Renal cortex interstitium (tissue), 11 donors: ENCODE data around the gene HGF. TPM values are rescaled to one million over a fixed set of nuclear protein-coding genes. Genes with fewer than 3 reads are reported as not detected.
"Not testable (repeated sequence)": the region's sequence is repeated elsewhere in the genome, so short reads cannot be mapped to it uniquely, and the experiment has no call there.

Source experiments
- DNase-seq, 11 donors: peaks; one replicate each; pipeline ENCODE4 v3.0.0-alpha.2; 2013; ENCODE audit warnings: low read depth in 9 of 11, low spot score in 4 of 11; ENCODE audit errors: extremely low read depth in 1 of 11
- polyA plus RNA-seq, 3 donors: library from polyadenylated mRNA; unstranded; fragments of 120-200 nt; gene quantifications; one replicate each; pipeline ENCODE4 v1.2.1, GENCODE V29; 2013; ENCODE audit not compliant: insufficient read length in 3 of 3

Gene HGF
- polyA plus RNA-seq, 3 donors = 1.8 to 3.1 (median 2.8) TPM

DNA sequence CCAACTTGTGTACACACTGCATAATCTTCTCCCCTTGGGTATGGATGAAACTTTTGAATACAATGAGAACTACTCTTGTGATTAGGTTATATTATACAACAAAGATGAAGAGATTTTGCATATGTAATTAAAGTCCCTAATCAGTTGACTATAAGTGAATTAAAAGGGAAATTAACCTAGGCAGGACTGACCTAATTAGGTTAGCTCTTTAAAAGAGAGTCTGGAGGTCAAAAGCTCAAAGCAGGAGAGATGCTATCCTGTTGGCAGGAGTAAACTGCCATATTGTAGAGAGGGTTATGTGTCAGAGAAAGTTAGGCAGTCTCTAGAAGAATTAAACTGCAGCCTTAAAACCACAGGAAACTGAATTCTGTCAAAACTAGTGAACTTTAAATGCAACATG, 29.4 kb downstream of the HGF start:
- no peak for DNase-seq

DNA sequence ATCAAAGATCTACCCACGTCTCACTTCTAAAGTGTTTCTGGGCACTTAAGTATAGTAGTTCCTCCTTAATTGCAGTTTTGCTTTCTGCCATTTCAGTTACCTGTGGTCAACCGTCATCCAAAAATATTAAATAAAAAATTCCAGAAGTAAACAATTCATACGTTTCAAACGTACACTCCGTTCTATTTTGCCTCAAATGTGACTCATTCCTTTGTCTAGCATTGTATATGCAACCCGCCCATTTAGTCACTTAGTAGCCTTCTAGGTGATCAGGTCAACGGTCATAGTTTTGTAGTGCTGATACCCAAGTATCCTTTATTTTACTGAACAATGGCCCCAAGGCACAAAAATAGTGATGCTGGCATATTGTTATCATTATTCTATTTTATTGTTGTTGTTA, 33.8 kb downstream of the HGF start:
- DNase-seq = no peak

DNA sequence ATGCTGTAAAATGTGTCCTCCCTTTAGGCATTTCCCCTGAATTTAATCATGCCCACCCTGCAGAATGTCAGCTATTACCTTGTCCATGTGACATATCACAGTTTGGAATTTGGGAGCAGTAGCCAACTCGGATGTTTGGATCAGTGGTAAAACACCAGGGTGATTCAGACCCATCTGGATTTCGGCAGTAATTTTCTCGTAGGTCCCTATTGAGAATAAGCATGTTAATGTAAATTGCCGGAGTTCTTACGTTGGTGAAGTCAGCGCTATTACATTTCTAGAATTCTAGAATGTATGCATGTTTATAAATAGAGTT, 44.1 kb downstream of the HGF start:
- DNase-seq = no peak

DNA sequence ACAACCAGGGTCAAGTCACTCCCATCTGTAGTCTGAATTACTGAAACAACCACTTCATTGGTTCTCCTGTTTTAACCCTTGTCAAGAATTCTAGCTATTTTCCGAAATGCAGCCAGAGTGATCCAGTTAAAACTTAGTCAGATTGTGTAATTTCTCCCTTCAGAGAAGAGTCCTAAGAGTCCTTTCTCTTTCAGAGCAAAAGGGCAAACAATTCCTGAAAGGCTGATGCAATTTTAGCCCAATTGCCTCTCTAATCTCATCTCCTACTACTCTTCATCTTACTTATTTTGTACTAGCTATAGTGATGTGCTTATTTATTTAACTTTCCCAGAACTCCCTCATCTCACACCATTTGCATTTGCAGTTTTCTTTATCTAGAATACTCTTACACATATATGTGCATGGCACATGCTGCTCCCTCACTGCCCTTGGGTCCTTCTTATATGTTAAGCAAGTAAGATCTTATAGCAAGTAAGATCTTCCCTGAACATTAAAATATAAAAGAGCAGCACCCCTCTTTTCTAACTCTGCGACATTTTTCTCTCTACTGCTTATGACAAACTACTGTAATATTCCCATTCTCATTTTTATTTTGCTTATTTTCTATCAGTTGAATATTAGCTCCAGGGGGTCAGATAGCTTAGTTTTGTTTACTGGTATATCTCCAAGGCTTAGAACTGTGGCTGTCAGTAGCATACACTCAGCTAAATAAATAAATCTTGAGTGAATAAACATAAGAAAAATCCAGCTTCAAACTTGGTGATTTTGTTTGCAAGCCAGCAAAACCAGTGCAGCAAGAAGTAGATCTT, 44.6 kb downstream of the HGF start:
- no peak for DNase-seq

DNA sequence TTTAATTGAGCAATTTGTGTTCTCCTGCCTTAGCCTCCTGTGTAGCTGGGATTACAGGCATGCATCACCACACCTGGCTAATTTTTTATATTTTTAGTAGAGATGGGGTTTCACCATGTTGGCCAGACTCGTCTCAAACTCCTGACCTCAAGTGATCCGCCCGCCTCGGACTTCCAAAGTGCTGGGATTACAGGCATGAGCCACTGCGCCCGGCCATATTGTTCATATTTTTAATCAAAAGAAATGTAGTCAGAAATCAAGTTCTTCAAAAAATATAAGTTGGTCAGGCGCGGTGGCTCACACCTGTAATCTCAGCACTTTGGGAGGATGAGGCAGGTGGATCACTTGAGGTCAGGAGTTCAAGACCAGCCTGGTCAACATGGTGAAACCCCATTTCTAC, 47.6 kb downstream of the HGF start:
- DNase-seq = not testable (repeated sequence)

- no peak for DNase-seq
Observed at GRCh38 chr7:81721437-81721836, 48.4 kb downstream of the HGF start.

- no peak for DNase-seq
Observed at GRCh38 chr7:81719865-81720264, 50.0 kb downstream of the HGF start.

GRCh38 chr7:81715984-81716588, 53.8 kb downstream of the HGF start:
- DNase-seq = no peak

- no peak for DNase-seq
Observed at GRCh38 chr7:81714306-81714705, 55.5 kb downstream of the HGF start.

- DNase-seq = no peak
Observed at GRCh38 chr7:81710751-81711150, 59.1 kb downstream of the HGF start.

GRCh38 chr7:81709836-81710235, 60.0 kb downstream of the HGF start:
- no peak for DNase-seq

DNA sequence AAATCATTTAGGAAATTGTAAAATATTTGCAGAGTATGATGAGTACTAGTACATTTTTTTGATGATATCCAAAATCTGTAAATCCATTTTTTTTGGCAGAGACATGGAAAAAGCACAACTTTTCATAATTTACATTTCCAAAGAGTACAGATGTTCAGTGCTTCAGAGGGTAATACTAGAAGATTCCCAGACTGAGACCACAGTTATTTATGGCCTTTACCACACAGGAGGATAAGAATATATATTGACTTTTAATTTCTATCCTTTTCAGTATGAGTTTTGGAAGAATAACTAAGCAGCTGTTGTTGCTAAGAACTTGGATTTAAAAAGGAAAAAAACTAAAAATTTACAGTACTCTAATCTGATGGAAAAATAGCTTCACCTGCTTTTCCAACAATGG, 61.9 kb downstream of the HGF start:
- no peak for DNase-seq

DNA sequence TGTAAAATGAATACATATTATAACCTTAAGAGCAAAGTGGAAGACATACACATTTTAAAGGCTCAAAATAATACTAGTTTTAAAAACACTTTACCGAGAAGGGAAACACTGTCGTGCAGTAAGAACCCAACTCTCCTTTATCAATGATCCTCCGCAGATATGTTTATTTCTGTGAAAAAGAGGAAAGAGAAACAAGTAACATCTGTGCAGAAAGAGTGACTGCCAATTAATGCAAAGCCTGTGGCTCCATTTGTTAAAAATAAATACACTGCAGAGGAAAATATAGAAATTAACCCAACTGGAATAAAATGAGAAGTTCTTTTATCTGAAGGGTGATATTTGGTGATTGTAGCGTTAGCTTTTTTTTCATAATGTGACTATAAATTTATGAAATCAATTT, 62.7 kb downstream of the HGF start:
- no peak for DNase-seq

- no peak for DNase-seq
Observed at GRCh38 chr7:81705206-81705605, 64.6 kb downstream of the HGF start.

DNA sequence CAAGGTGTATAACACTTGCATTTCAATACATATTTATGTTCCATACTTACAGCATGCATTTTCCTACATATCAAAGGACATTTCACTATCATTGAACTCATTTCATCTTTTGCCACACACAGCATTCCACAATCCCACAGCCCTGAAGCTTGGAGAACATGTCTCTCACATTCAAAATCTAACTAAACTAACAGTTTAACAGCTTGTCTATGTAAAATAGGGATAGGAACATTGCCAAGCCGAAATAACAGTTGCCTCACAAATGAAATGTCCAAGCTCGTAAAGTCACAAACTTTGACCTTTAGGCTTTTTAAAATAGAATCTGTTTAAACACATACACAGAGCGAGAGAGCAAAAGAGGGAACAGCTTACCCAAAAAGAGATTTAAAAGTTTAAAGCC, 65.3 kb downstream of the HGF start:
- DNase-seq = no peak

DNA sequence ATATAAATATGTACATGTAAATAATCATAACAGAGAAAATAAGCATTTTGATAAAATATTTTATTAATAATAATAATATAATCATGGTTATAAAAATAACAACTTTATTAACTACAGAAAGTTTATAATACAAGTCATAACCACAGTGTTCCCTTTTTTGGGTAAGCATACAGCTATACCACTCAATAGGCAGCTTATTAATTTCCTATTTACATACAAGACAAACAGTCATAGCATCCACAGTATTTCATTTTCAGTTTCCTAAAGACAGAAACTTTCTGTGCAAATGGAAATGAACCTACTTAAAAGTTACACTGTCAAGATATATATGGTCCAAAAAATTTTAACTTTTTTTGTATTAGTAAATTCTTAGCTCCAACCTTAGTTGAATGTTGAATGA, 70.9 kb downstream of the HGF start:
- DNase-seq = no peak

DNA sequence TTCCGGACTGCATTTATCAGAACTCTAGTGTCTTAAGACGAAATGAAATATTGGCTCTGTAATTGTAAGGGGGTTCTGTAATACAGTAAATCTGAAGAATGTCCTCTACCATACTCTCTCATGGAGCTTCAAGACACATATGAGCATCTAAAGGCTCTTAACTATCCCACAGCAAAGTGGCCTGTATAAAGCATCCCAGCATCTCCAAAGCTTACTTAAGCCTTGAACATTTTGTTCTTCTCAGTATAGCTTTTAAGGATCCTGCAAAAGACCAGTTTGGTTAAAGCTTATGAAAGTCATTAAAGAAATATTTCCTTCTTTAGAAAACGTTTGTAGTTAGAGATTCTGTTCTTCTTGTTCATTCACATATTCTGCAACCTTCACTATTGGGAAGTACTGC, 75.1 kb downstream of the HGF start:
- no peak for DNase-seq

DNA sequence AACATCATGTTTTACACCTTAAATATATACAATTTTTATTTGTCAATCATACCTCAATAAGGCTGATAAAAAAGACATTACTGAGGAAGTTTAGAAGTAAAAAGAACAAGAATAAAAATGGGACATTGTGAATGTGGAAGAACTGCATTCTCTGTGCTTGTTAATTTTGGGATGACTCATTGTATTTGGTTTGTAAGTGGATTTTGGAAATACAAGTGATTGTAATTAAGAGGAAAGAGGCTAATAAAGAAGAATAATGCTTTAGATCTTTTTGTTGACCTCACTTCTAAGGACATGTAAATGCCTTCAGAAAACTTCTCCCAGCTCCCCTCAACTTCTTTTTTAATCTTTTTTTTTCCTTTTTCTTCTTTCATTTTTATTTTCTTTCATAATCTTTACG, 76.0 kb downstream of the HGF start:
- DNase-seq = no peak

- DNase-seq = no peak
Observed at GRCh38 chr7:81693080-81693479, 76.8 kb downstream of the HGF start.

DNA sequence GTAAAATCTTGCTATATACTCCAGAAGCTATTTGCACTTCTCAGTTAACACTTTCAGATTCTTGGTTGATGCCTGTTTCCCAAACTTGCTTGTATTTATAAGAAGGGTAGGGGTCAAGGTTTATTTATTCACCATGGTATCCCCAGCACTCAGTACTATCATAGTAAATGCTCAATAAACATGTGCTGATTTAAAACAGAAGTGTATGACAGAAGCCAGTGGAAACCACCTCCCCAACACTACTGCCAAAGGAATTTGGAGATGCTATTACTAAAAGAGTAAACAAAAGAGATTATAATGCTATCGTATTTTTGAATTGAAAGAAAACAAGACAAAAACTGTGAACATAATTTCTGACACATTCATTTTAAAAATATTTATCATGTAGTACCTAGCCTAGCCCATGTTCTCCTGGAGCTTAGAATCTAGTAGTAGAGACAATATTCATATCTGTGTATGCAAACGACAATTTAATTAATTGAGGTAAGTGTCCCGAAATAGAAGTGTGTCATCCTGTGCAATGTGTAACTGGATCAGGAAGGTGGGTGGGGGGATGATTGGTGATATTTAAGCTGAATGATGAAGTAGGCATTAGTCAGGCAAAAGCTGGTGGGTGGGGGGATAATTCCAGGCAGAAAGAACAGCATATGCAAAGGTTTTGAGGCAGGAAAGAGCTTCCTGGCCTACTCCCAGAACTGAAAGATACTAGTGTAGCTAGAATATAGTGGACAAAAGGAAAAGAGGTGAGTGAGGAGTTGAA, 77.5 kb downstream of the HGF start:
- DNase-seq = no peak
